ENCODE measurements around the gene OR6C68.

- TF ChIP-seq CTCF (IDR thresholded peaks at IDR 0.05; ENCODE audit: low read depth, low read length) (no peak), POLR2A (IDR thresholded peaks at IDR 0.05; ENCODE audit: extremely low read depth, insufficient read length) (no peak), MYC (IDR thresholded peaks at IDR 0.05; ENCODE audit: low read depth, low read length) (no peak), MAX (IDR thresholded peaks at IDR 0.05; ENCODE audit: low read depth, low read length) (no peak)
Observed at GRCh38 chr12:55470088-55470829, 21.9 kb upstream of the OR6C68 start, which contains the start of gene OR6C70.
